Central memory CD8-positive, alpha-beta T cell (primary cell): Measurements from ENCODE around the gene RGS6.

Experiments
- ATAC-seq: fragments of 150-1000 bp; cut with Tn5 transposase; replicated peaks from 2 replicates; pipeline ENCODE4 v1.10.0; 2022; ENCODE audit warnings: mild to moderate bottlenecking, moderate FRiP score, moderate number of reproducible peaks; ENCODE audit not compliant: poor library complexity, severe bottlenecking; ENCODE audit errors: extremely low read depth
- DNase-seq, 2 donors: peaks; one replicate each; pipeline ENCODE4 v3.0.0; 2021; ENCODE audit warnings: low spot score in 2 of 2
- H3K27ac Mint-ChIP-seq: one replicate; pipeline ENCODE4 v1.8.0; 2022; ENCODE audit warnings: low read depth, mild to moderate bottlenecking, moderate library complexity, mixed read lengths
- H3K27me3 Mint-ChIP-seq: one replicate; pipeline ENCODE4 v1.8.0; 2022; ENCODE audit warnings: mixed read lengths
- H3K36me3 Mint-ChIP-seq: one replicate; pipeline ENCODE4 v1.8.0; 2022; ENCODE audit warnings: mild to moderate bottlenecking, moderate library complexity, mixed read lengths; ENCODE audit not compliant: insufficient read depth
- H3K4me1 Mint-ChIP-seq: one replicate; pipeline ENCODE4 v1.8.0; 2022; ENCODE audit warnings: mixed read lengths
- H3K4me3 Mint-ChIP-seq: one replicate; pipeline ENCODE4 v1.8.0; 2022; ENCODE audit warnings: mild to moderate bottlenecking, moderate library complexity, mixed read lengths
- H3K9me3 Mint-ChIP-seq: one replicate; pipeline ENCODE4 v1.8.0; 2022; ENCODE audit warnings: mixed read lengths

Gene RGS6

DNA sequence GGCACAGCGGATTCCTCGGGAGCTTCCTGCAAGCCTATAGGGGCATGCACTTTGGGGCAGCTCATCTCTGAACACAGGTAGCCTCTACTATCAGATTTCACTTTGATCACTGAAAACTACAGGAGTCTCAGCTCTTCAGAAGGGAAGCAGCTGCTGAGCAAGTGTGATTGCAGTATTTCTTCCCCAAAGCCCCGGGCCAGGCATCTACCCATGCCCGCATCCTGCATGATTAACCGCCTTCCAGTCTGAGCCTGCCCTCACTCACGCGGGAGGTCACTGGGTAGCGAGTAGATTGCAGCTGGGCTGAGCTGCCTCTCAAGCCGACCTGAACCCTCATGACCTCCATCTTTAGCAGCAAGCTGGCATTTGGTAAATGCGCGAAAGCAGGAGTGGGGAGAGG is 627.0 kb downstream of the RGS6 start:
- peaks cover 2% of the 10 kb centered on the region for H3K36me3 Mint-ChIP-seq
- H3K9me3 Mint-ChIP-seq, result no peaks in the 10 kb centered on the region
- H3K27me3 Mint-ChIP-seq, result peaks cover 74% of the 10 kb centered on the region
- DNase-seq, result no peak
- no peak overlapping the region for H3K4me3 Mint-ChIP-seq
- no peaks in the 10 kb centered on the region for H3K4me1 Mint-ChIP-seq
- no peak overlapping the region for H3K27ac Mint-ChIP-seq
- no peak for ATAC-seq

DNA sequence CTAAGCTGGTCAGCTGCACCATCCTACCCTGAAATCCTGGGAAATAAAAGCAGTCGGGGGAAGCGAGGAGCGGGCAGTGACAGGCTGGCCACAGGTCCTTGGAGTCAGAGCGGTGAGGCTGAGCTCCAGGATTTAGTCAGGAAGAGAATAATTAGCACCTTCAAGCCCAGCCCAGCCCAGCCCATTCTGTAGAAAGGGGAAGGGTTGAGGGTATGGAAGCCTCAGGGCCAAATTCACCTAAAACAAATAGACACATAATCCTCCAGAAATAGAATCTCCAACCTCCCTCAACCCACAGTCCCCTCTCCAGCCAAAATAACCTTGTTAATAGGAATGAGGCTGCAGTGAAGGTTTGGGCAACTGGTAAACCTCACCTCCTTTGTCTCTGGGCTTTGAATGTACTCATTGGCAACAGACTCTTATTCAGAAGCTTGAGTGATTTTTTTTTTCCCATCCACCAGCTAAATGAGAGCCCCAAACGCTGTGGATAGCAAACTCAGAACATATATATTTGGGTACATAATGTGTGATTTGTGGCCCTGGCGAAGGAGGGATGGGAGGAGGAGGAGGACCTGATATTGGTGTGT is 627.5 kb downstream of the RGS6 start:
- DNase-seq (no peak), ATAC-seq (no peak)
- Mint-ChIP-seq H3K36me3 (peaks cover 2% of the 10 kb centered on the region), H3K4me3 (no peak overlapping the region), H3K9me3 (no peaks in the 10 kb centered on the region), H3K4me1 (no peaks in the 10 kb centered on the region), H3K27me3 (peaks cover 69% of the 10 kb centered on the region), H3K27ac (no peak overlapping the region)

DNA sequence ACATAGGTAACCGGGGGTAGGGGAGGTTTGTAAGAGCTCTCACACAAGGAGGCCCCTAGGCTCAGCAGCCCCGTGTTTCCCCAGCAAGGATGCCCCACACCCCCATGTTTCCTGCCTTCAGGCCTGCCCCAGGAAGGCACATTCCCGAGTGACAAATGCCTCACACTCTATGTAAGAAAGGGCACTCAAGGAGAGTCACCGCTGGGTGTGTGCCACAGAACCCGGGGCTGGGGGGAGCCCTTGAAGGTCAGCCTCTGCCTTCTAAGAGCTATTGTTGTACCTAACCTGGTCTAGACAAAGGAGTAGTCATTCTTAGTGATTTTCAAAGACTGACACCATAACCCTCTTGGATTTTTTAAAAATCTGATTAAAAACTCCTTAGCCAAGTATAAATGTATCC is 628.1 kb downstream of the RGS6 start:
- peaks cover 67% of the 10 kb centered on the region for H3K27me3 Mint-ChIP-seq
- H3K27ac Mint-ChIP-seq, result no peak overlapping the region
- no peak for DNase-seq
- H3K36me3 Mint-ChIP-seq, result peaks cover 2% of the 10 kb centered on the region
- H3K9me3 Mint-ChIP-seq, result no peaks in the 10 kb centered on the region
- no peaks in the 10 kb centered on the region for H3K4me1 Mint-ChIP-seq
- no peak overlapping the region for H3K4me3 Mint-ChIP-seq
- ATAC-seq, result no peak

DNA sequence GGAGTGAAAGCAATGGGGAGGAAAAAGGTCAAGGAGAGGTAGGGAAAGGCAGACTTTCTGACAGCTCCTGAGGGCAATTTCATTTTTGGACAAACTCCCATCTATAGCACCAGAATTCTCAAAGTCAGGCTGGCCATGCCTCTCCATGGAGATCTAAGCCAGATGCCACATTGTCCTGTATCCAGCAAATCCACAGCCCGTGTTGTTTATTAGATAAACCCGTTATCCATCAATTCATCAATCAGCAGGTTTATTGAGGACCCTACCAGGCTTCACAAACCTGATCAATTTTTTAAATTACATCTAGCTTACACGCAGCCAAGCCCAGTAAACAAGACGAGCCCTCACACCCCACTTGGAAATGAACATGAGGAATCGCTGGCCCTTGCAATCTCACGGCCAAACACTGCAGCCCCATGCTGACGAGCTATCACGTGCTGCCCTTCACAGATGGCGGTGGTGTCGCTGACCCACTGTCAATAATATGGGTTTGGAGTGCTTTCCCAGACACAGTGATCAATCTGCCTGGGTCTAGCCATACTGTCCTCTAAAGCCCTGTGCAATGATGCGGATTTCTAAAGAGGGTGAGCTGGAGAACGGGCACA is 628.8 kb downstream of the RGS6 start:
- H3K9me3 Mint-ChIP-seq, result no peaks in the 10 kb centered on the region
- peaks cover 60% of the 10 kb centered on the region for H3K27me3 Mint-ChIP-seq
- H3K36me3 Mint-ChIP-seq, result peaks cover 2% of the 10 kb centered on the region
- DNase-seq, result no peak
- H3K4me3 Mint-ChIP-seq, result no peak overlapping the region
- no peaks in the 10 kb centered on the region for H3K4me1 Mint-ChIP-seq
- no peak for ATAC-seq
- no peak overlapping the region for H3K27ac Mint-ChIP-seq

DNA sequence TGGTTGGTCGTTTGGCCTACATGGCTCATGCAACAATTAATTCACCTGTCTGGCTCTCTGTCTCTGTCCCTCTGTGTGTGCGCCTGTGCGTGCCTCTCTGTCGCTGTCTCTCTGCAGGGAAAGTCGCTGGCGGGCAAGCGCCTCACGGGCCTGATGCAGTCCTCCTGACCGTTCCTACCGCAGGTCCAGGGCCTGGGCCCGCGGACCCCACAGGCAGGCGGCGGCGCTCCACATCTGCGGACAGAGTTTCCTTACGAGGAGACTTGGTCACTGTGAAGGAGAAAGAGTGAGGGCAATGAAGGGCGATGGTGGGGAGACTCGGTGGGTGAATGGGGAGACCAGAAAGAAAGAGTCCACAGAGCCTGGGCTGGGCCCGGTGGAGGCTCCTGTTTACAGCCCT is 630.1 kb downstream of the RGS6 start:
- Mint-ChIP-seq H3K27me3 (peaks cover 50% of the 10 kb centered on the region), H3K27ac (no peak overlapping the region), H3K9me3 (no peaks in the 10 kb centered on the region), H3K4me3 (no peak overlapping the region), H3K36me3 (peaks cover 5% of the 10 kb centered on the region), H3K4me1 (no peaks in the 10 kb centered on the region)
- DNase-seq (no peak), ATAC-seq (no peak)

DNA sequence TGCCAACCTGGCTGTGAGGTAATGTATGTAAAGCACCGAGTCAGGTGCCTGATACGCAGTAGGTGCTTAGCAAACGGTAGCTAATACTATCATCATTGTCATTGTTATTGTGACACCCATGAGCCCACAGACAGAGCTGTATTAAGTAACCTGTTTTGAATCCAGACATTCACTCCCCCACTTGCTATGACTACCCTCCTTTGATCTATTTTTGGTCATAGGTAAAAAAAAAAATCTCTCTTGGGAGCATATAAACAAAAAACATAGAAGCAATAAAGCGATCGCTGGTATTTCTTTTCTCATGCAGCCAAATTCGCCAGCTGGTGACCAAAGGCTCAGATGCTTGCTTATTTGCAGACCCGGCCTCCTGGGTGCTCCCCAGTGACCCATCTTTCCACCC is 631.4 kb downstream of the RGS6 start:
- H3K4me3 Mint-ChIP-seq, result no peak overlapping the region
- peaks cover 5% of the 10 kb centered on the region for H3K36me3 Mint-ChIP-seq
- DNase-seq, result no peak
- no peak for ATAC-seq
- no peaks in the 10 kb centered on the region for H3K4me1 Mint-ChIP-seq
- H3K27ac Mint-ChIP-seq, result no peak overlapping the region
- peaks cover 41% of the 10 kb centered on the region for H3K27me3 Mint-ChIP-seq
- no peaks in the 10 kb centered on the region for H3K9me3 Mint-ChIP-seq

DNA sequence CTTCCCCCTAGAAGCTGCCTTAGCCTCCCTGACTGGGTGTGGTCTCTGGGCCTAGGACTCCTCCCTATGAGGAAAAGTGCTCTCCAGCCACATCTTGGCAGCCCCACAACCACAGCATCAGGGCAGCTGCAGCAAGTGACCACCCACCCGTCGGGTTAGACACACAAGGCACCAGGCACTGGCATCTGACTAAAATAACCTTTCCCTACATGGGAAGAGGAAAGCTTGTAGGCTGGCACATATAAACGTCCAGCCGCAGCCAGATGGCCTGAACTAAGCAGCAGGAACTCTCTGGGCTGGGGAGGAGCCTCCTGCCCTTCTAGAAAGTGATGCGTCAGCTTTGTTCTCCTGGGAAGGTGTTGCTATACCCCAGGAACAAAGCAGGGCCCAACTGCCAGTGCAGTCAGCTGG is 632.9 kb downstream of the RGS6 start:
- Mint-ChIP-seq H3K27me3 (peaks cover 40% of the 10 kb centered on the region), H3K27ac (no peak overlapping the region), H3K36me3 (peaks cover 5% of the 10 kb centered on the region), H3K9me3 (no peaks in the 10 kb centered on the region), H3K4me3 (no peak overlapping the region), H3K4me1 (no peaks in the 10 kb centered on the region)
- ATAC-seq, result no peak
- DNase-seq, result no peak

DNA sequence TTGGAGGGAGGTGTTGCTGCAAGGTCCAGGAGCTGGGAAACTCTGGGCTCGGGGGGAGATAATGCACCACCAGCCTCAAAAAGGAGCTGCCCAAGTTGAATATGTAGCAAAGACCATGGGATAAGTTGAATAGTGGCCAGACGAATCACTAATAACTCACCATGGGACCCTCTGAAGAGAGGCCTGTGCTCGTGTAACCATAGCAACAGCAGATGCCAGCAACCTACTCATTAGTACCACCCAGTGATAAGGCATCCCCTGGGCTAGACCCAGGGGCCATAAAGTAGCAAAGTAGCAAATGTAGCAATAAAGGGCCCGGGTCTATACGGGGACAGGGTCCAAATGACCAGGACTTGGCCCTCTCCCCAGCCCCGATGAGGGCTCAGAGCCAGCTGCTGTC is 633.7 kb downstream of the RGS6 start:
- no peak overlapping the region for H3K4me3 Mint-ChIP-seq
- H3K27me3 Mint-ChIP-seq, result peaks cover 41% of the 10 kb centered on the region
- ATAC-seq (no peak), DNase-seq (no peak)
- H3K36me3 Mint-ChIP-seq, result peaks cover 5% of the 10 kb centered on the region
- H3K27ac Mint-ChIP-seq, result no peak overlapping the region
- H3K4me1 Mint-ChIP-seq, result no peaks in the 10 kb centered on the region
- H3K9me3 Mint-ChIP-seq, result no peaks in the 10 kb centered on the region

DNA sequence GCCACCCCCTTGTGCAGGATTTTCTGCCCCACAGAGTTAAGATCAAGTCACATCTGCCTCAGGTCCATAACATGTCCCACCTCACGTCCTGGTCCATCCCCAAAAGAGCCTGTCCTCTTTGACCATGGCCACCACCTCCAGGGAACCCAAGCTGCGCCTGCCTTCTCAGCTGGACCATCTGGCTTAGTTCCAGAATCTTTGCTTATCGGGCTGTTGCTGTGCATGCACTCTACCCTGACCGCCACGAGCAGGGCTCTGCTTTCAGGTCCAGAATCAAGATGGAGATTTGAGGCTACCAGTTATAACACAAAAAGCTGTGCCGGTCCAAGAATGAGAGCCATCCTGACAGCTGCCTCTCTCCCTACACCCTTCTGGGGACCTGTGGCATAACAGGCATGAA is 635.0 kb downstream of the RGS6 start:
- DNase-seq (no peak), ATAC-seq (no peak)
- H3K36me3 Mint-ChIP-seq, result peaks cover 2% of the 10 kb centered on the region
- H3K27ac Mint-ChIP-seq, result no peak overlapping the region
- no peak overlapping the region for H3K4me3 Mint-ChIP-seq
- no peaks in the 10 kb centered on the region for H3K9me3 Mint-ChIP-seq
- peaks cover 46% of the 10 kb centered on the region for H3K27me3 Mint-ChIP-seq
- H3K4me1 Mint-ChIP-seq, result no peaks in the 10 kb centered on the region

DNA sequence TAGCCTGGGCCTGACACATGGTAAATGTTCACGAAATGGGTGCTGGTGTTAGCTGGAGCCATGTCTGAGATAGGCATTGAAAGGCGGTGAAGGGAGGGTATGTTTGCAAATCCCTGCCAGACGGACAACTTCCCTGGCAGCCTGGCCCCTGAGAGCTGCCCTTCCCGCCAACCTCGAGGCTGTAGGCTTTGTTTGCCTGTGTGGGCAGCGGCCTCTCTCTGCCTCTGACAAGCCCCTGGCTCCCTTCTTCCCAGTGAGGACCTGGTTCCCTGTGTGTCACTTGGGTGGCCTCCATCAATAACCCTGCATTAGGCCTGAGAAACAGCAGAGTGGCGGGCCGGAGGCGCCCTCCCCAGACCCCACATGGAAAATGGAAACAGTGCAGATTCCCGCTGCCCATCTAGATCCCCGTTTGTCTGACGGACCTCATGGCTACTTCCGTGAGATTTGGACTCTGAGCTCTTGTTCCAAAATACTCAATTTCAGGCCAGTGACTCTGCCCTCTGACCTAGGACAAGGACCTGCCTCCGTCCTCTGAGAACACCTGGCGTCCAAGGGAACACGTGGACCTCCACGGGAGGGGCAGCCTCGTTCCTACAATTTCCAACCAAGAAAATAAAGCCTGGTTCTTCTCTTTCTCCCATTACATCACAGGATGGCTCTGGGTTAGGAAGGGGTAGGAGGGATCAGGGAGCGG is 636.2 kb downstream of the RGS6 start:
- Mint-ChIP-seq H3K9me3 (no peaks in the 10 kb centered on the region), H3K27ac (no peak overlapping the region), H3K4me3 (no peak overlapping the region), H3K36me3 (peaks cover 2% of the 10 kb centered on the region), H3K27me3 (peaks cover 44% of the 10 kb centered on the region), H3K4me1 (no peaks in the 10 kb centered on the region)
- ATAC-seq (no peak), DNase-seq (no peak)

DNA sequence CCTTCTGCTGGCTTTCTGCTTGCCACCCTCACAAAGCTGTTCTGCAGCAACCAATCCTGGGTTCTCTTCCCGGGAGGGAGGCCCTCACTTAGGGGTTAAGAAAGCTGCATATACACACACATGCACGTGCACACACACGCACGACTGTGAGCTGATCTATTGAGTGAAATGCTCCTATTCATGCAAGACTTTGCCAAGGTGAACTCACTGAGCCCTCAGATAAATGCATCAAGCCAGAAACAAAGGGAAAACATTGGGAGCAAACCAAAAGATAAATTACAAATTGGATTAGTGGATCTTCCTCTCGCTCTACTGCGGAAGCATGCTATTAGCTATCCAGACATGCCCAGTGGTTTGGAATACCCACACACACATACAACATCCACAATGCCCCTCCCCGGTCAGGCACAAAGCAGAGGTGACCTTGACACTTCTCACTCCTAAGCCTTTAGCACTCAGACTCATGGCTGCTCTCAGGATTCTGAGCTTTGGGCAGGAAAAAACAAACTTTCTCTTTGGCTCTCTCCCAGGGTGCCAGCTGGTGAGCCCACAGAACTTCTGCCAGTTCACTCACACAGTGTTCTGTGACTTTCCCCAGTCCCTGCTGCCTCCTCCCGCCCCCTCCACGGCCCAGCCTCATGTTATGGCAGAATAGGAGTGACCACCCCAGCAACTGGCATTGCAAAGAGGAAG is 641.6 kb downstream of the RGS6 start:
- no peaks in the 10 kb centered on the region for H3K36me3 Mint-ChIP-seq
- H3K27ac Mint-ChIP-seq, result no peak overlapping the region
- H3K4me3 Mint-ChIP-seq, result no peak overlapping the region
- no peaks in the 10 kb centered on the region for H3K9me3 Mint-ChIP-seq
- peaks cover 10% of the 10 kb centered on the region for H3K4me1 Mint-ChIP-seq
- DNase-seq (no peak), ATAC-seq (no peak)
- peaks cover 60% of the 10 kb centered on the region for H3K27me3 Mint-ChIP-seq

DNA sequence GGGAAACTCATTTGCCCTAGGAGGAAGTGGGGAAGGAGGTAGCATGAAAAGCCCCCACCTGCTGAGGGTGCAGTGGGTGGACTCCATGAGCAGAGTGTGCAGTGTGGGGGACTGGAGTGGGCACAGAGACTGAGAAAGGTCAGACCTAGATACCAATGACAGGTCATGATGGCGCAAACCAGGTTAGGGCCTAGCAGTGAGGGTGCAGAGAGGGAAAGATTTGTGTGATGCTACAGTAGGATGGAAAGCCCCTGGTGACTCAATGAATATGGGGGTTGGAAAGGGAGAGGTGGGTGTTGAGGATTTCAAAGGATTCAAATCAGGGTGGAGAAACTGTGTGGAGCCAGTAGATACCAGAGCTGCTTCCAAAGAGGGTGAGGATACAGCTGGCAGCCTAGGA is 642.5 kb downstream of the RGS6 start:
- Mint-ChIP-seq H3K4me3 (no peak overlapping the region), H3K9me3 (no peaks in the 10 kb centered on the region), H3K27ac (no peak overlapping the region), H3K27me3 (peaks cover 60% of the 10 kb centered on the region), H3K36me3 (no peaks in the 10 kb centered on the region), H3K4me1 (peaks cover 10% of the 10 kb centered on the region)
- DNase-seq (no peak), ATAC-seq (no peak)

DNA sequence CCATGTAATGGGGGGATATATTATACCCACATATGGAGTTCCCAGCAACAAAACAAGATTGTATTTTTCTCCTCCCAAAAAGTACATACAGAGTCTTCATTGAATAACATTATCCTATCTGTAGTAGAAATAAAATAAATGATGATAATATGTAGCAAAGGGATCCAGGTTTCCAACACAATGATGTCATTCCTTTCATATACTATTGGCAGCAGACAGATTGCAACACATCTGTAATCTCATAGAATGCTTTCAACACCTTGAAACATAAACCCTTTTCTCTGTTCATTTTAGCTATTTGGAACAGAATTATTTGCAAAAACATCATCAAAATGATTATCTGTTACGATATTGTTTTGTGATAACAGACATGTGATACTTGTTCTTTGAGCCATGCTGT is 644.0 kb downstream of the RGS6 start:
- ATAC-seq (no peak), DNase-seq (no peak)
- H3K27ac Mint-ChIP-seq, result no peak overlapping the region
- H3K4me1 Mint-ChIP-seq, result peaks cover 10% of the 10 kb centered on the region
- H3K4me3 Mint-ChIP-seq, result no peak overlapping the region
- H3K9me3 Mint-ChIP-seq, result no peaks in the 10 kb centered on the region
- no peaks in the 10 kb centered on the region for H3K36me3 Mint-ChIP-seq
- H3K27me3 Mint-ChIP-seq, result peaks cover 60% of the 10 kb centered on the region
